Tibial nerve (tissue), 3 donors: ENCODE measurements around the gene TAPT1.

ENCODE experiments used
- POLR2A ChIP-seq, 2 donors: fragments of 450-650 bp; IDR thresholded peaks; one replicate each; pipeline ENCODE4 v1.6.1; 2017; ENCODE audit warnings: antibody characterized with exemption in 2 of 2, mild to moderate bottlenecking in 2 of 2, moderate library complexity in 2 of 2
- TF ChIP-seq, protein P1 (sequence below), 5 experiments: fragments of 200-600 bp in 3 of 5; fragments of 450-650 bp in 2 of 5; sonication (generic) in 3 of 5; IDR thresholded peaks; one replicate each; pipeline ENCODE4 v1.5.1; 2016 to 2019; ENCODE audit warnings: antibody characterized with exemption in 5 of 5, mild to moderate bottlenecking in 3 of 5, moderate library complexity in 2 of 5

DNA sequence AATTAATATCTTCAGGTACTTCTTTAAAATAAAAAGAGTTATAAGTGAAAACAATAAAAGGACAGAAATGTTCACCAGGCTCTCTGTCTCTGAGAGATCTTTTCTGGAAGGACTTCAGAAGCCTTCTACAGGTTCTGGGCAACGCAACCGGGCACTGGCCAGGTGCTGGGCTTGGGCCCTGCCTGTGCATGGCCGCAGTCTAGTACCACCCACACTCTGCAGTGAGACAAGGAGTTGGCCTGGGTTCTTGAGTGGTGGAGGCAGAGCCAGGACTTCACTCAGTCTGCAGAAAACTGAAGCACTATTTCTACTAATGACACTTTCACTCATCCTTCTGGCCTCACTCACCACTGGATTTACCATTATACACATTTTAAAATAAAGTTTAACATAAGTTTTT, 21.8 kb downstream of the TAPT1 start:
- TF ChIP-seq POLR2A (IDR thresholded peaks at IDR 0.05): no peak
- TF ChIP-seq, protein P1, sequence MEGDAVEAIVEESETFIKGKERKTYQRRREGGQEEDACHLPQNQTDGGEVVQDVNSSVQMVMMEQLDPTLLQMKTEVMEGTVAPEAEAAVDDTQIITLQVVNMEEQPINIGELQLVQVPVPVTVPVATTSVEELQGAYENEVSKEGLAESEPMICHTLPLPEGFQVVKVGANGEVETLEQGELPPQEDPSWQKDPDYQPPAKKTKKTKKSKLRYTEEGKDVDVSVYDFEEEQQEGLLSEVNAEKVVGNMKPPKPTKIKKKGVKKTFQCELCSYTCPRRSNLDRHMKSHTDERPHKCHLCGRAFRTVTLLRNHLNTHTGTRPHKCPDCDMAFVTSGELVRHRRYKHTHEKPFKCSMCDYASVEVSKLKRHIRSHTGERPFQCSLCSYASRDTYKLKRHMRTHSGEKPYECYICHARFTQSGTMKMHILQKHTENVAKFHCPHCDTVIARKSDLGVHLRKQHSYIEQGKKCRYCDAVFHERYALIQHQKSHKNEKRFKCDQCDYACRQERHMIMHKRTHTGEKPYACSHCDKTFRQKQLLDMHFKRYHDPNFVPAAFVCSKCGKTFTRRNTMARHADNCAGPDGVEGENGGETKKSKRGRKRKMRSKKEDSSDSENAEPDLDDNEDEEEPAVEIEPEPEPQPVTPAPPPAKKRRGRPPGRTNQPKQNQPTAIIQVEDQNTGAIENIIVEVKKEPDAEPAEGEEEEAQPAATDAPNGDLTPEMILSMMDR (IDR thresholded peaks at IDR 0.05): no peak
